Liver (tissue), 9 donors: Measurements from ENCODE around the gene SLC5A12. TPM values are rescaled to one million over a fixed set of nuclear protein-coding genes. Genes with fewer than 3 reads are reported as not detected.

Experiments used
- DNase-seq: peaks from one replicate; pipeline ENCODE4 v3.0.0-alpha.2; 2017; ENCODE audit warnings: low spot score
- H3K27ac ChIP-seq, 2 donors: one replicate each; pipeline ENCODE4 v1.7.0; 2013; ENCODE audit warnings: inconsistent platforms in 2 of 2, low read length in 2 of 2, control low read depth in 1 of 2, low read depth in 1 of 2, mild to moderate bottlenecking in 1 of 2
- H3K27me3 ChIP-seq, 4 donors: one replicate each; pipeline versions ENCODE4 v1.6.1 to v1.7.0; 2013; ENCODE audit warnings: low read length in 3 of 4, inconsistent platforms in 1 of 4, mild to moderate bottlenecking in 1 of 4, moderate library complexity in 1 of 4; ENCODE audit not compliant: control insufficient read depth in 4 of 4, insufficient read depth in 4 of 4
- H3K36me3 ChIP-seq, 4 donors: one replicate each; pipeline versions ENCODE4 v1.6.1 to v1.7.0; 2013; ENCODE audit warnings: low read length in 3 of 4, mild to moderate bottlenecking in 3 of 4, low read depth in 1 of 4, moderate library complexity in 1 of 4; ENCODE audit not compliant: control insufficient read depth in 4 of 4, insufficient read depth in 3 of 4
- H3K4me1 ChIP-seq, 4 donors: one replicate each; pipeline versions ENCODE4 v1.6.1 to v1.7.0; 2013; ENCODE audit warnings: low read length in 3 of 4, mild to moderate bottlenecking in 3 of 4, moderate library complexity in 1 of 4; ENCODE audit not compliant: control insufficient read depth in 4 of 4, insufficient read depth in 4 of 4
- H3K4me3 ChIP-seq, 3 donors: one replicate each; pipeline versions ENCODE4 v1.6.1 to v1.7.0; 2013; ENCODE audit warnings: low read length in 3 of 3, control low read depth in 1 of 3, low read depth in 1 of 3, mild to moderate bottlenecking in 1 of 3
- H3K9ac ChIP-seq, 2 donors: one replicate each; pipeline ENCODE4 v1.7.0; 2013; ENCODE audit warnings: low read length in 2 of 2, mild to moderate bottlenecking in 2 of 2, moderate library complexity in 2 of 2, control low read depth in 1 of 2, low read depth in 1 of 2
- H3K9me3 ChIP-seq, 4 donors: one replicate each; pipeline versions ENCODE4 v1.6.1 to v1.7.0; 2013; ENCODE audit warnings: low read length in 3 of 4; ENCODE audit not compliant: control insufficient read depth in 4 of 4
- ATF3 ChIP-seq: IDR thresholded peaks from 2 replicates; pipeline ENCODE4 v1.6.1; 2016; ENCODE audit warnings: antibody characterized with exemption
- CTCF ChIP-seq: fragments of 150-350 bp; IDR thresholded peaks from 2 replicates; pipeline ENCODE4 v1.5.1; 2017; ENCODE audit warnings: improper control_type of control experiment, low read depth, low read length; ENCODE audit not compliant: missing input control
- EGR1 ChIP-seq, 2 donors: IDR thresholded peaks; 2 replicates each; pipeline ENCODE4 v1.6.1; 2016 to 2018; ENCODE audit warnings: antibody characterized with exemption in 2 of 2, low read depth in 2 of 2
- FOXA1 ChIP-seq: IDR thresholded peaks from 2 replicates; pipeline ENCODE4 v1.6.1; 2016; ENCODE audit warnings: antibody characterized with exemption
- FOXA2 ChIP-seq: IDR thresholded peaks from 2 replicates; pipeline ENCODE4 v1.6.1; 2016; ENCODE audit warnings: antibody characterized with exemption
- GABPA ChIP-seq, 2 donors: IDR thresholded peaks in 1 of 2; conservative IDR thresholded peaks in 1 of 2; 2 replicates each; pipeline ENCODE4 v1.6.1; 2016; ENCODE audit warnings: antibody characterized with exemption in 2 of 2, mild to moderate bottlenecking in 1 of 2, moderate library complexity in 1 of 2
- HNF4A ChIP-seq, 2 donors: conservative IDR thresholded peaks; 2 replicates each; pipeline ENCODE4 v1.6.1; 2016; ENCODE audit warnings: antibody characterized with exemption in 2 of 2, mild to moderate bottlenecking in 2 of 2
- HNF4G ChIP-seq: IDR thresholded peaks from 2 replicates; pipeline ENCODE4 v1.6.1; 2016; ENCODE audit warnings: antibody characterized with exemption
- MAX ChIP-seq: IDR thresholded peaks from 2 replicates; pipeline ENCODE4 v1.6.1; 2016; ENCODE audit warnings: antibody characterized with exemption
- NR2F2 ChIP-seq: IDR thresholded peaks from 2 replicates; pipeline ENCODE4 v1.6.1; 2016; ENCODE audit warnings: antibody characterized with exemption
- RAD21 ChIP-seq, 2 donors: IDR thresholded peaks; 2 replicates each; pipeline ENCODE4 v1.6.1; 2016; ENCODE audit warnings: antibody characterized with exemption in 2 of 2, mild to moderate bottlenecking in 2 of 2
- REST ChIP-seq: IDR thresholded peaks from 2 replicates; pipeline ENCODE4 v1.6.1; 2016; ENCODE audit warnings: antibody characterized with exemption, mild to moderate bottlenecking
- RXRA ChIP-seq, 2 donors: IDR thresholded peaks; 2 replicates each; pipeline ENCODE4 v1.6.1; 2017 to 2018; ENCODE audit warnings: antibody characterized with exemption in 2 of 2, mild to moderate bottlenecking in 1 of 2
- SP1 ChIP-seq: IDR thresholded peaks from 2 replicates; pipeline ENCODE4 v1.6.1; 2018; ENCODE audit warnings: antibody characterized with exemption, mild to moderate bottlenecking
- TAF1 ChIP-seq: conservative IDR thresholded peaks from 2 replicates; pipeline ENCODE4 v1.6.1; 2016; ENCODE audit warnings: antibody characterized with exemption, mild to moderate bottlenecking
- YY1 ChIP-seq: IDR thresholded peaks from 2 replicates; pipeline ENCODE4 v1.6.1; 2016; ENCODE audit warnings: antibody characterized with exemption, mild to moderate bottlenecking
- WGBS: extraction: QIAGEN DNeasy Blood & Tissue Kit; methylation state at CpG from one replicate; pipeline ENCODE4 v1.1.7; 2013; 5-methylcytosine and 5-hydroxymethylcytosine counted together
- polyA plus RNA-seq, 2 donors: library from polyadenylated mRNA; stranded (reverse) in 1 of 2; unstranded in 1 of 2; fragments of 200-250 nt in 1 of 2; fragments of >200 nt in 1 of 2; fragmentation: Nextera tagmentation in 1 of 2; extraction: Ambion mirVana in 1 of 2; gene quantifications; one replicate each; pipeline versions ENCODE4 v1.2.1 to v1.2.3, GENCODE V29; 2013 to 2015
- total RNA-seq, 2 donors: library from RNA; depleted of rRNA; stranded (reverse); fragments of >200 nt; gene quantifications; one replicate each; pipeline ENCODE4 v1.2.3, GENCODE V29; 2014
- TF ChIP-seq, protein P1 (sequence below): IDR thresholded peaks from 2 replicates; pipeline ENCODE4 v1.6.1; 2016; ENCODE audit warnings: antibody characterized with exemption
- donor health status: healthy.
- donor health status: healthy.
- donor health status: healthy.
- donor health status: healthy.
- donor health status: healthy.

Gene SLC5A12
- total and polyA plus RNA-seq, 4 donors, result under 0.01 to 0.23 (median 0.03) TPM; not detected in 1

GRCh38 chr11:26761361-26761809 lies 39.5 kb upstream of the SLC5A12 start:
- TF ChIP-seq MAX (no peak), CTCF (no peak), ATF3 (no peak), FOXA1 (no peak), SP1 (no peak), HNF4G (no peak)
- whole genome bisulfite sequencing, result 90% methylated on average over 4 of the region's 4 CpGs
- H3K36me3 ChIP-seq, result no peaks in the 10 kb centered on the region

DNA sequence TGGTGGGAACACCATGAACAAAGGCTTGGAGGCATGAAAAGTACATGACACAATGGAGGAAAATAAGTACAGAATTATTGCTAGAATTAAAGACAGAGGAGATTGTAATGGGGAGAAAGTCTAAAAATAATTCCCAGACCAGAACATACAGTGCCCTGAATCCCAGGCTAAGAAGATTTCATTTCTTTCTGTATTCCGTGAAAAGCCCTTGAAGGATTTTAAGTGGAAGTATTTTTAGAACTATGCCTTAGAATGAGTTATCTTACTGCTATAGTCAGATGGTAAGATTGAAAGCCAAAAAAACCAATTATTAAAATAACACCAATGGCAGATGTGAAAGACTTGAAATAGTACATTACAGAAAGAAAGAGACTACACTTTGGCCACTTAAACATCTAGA lies 36.1 kb upstream of the SLC5A12 start:
- Histone ChIP-seq H3K9me3 (no peaks in the 10 kb centered on the region), H3K36me3 (no peaks in the 10 kb centered on the region), H3K4me3 (no peak overlapping the region), H3K9ac (no peak overlapping the region), H3K27me3 (no peaks in the 10 kb centered on the region), H3K4me1 (peaks cover 0 to 4% (median 1%) of the 10 kb centered on the region in 4 donors), H3K27ac (no peak overlapping the region)
- no peak for TF ChIP-seq HNF4A (conservative IDR thresholded peaks at IDR 0.05)
- TF ChIP-seq FOXA2, result no peak
- TF ChIP-seq RAD21 (IDR thresholded peaks at IDR 0.05), result no peak
- TF ChIP-seq EGR1 (IDR thresholded peaks at IDR 0.05; ENCODE audit: low read depth in 2 of 2), result no peak
- 83% methylated on average over 1 of the region's 1 CpG for WGBS
- DNase-seq, result no peak

More at GRCh38 chr11:26761361-26761809, 39.5 kb upstream of the SLC5A12 start:
- H3K9me3 ChIP-seq, result no peaks in the 10 kb centered on the region
- DNase-seq, result no peak
- peaks cover 0 to 11% (median 5%) of the 10 kb centered on the region in 4 donors for H3K4me1 ChIP-seq
- no peak overlapping the region for H3K4me3 ChIP-seq
- H3K9ac ChIP-seq, result no peak overlapping the region
- H3K27me3 ChIP-seq, result no peaks in the 10 kb centered on the region
- H3K27ac ChIP-seq, result no peak overlapping the region

DNA sequence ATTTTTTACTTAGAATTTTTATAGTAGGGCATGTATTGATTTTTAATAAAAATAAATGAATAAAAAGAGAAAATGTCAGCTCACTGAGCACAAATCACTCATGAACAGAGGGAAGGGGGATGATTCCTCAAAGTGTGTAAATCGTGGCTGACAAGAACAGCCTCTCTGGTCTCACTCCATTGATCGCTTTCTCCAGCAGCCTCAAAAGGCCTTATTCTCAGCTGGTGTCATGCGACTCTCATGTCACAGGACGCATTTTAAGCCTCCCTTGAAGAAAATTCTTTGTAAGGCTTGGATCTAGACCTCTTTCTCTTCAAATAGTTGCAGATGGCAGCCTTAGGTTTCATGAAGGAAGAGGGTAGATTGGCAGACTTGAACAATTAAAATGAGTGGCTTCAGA lies 33.9 kb upstream of the SLC5A12 start:
- H3K36me3 ChIP-seq, result no peaks in the 10 kb centered on the region
- peaks cover 0 to 4% (median 1%) of the 10 kb centered on the region in 4 donors for H3K4me1 ChIP-seq
- no peak overlapping the region for H3K27ac ChIP-seq
- 92% methylated on average over 4 of the region's 4 CpGs for WGBS
- H3K9me3 ChIP-seq, result no peaks in the 10 kb centered on the region
- H3K27me3 ChIP-seq, result no peaks in the 10 kb centered on the region
- DNase-seq, result no peak
- H3K4me3 ChIP-seq, result no peak overlapping the region
- no peak overlapping the region for H3K9ac ChIP-seq
- no peak for TF ChIP-seq SP1
- TF ChIP-seq, protein P1, sequence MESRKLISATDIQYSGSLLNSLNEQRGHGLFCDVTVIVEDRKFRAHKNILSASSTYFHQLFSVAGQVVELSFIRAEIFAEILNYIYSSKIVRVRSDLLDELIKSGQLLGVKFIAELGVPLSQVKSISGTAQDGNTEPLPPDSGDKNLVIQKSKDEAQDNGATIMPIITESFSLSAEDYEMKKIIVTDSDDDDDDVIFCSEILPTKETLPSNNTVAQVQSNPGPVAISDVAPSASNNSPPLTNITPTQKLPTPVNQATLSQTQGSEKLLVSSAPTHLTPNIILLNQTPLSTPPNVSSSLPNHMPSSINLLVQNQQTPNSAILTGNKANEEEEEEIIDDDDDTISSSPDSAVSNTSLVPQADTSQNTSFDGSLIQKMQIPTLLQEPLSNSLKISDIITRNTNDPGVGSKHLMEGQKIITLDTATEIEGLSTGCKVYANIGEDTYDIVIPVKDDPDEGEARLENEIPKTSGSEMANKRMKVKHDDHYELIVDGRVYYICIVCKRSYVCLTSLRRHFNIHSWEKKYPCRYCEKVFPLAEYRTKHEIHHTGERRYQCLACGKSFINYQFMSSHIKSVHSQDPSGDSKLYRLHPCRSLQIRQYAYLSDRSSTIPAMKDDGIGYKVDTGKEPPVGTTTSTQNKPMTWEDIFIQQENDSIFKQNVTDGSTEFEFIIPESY, result no peak
- no peak for TF ChIP-seq RXRA (IDR thresholded peaks at IDR 0.05)
- no peak for TF ChIP-seq EGR1 (IDR thresholded peaks at IDR 0.05; ENCODE audit: low read depth in 2 of 2)
- no peak for TF ChIP-seq TAF1
- no peak for TF ChIP-seq GABPA (IDR thresholded peaks at IDR 0.05 in 1 of 2, conservative IDR thresholded peaks at IDR 0.05 in 1 of 2)
- no peak for TF ChIP-seq CTCF
- TF ChIP-seq HNF4A (conservative IDR thresholded peaks at IDR 0.05), result no peak
- no peak for TF ChIP-seq REST
- TF ChIP-seq YY1, result no peak
- no peak for TF ChIP-seq RAD21 (IDR thresholded peaks at IDR 0.05)
- TF ChIP-seq MAX, result no peak
- no peak for TF ChIP-seq NR2F2
- no peak for TF ChIP-seq FOXA1
